SK-MEL-5 (cell line): ENCODE results near the gene KCNH5. TPM values are rescaled to one million over a fixed set of nuclear protein-coding genes. Genes with fewer than 3 reads are reported as not detected.

Experiments used
- DNase-seq: peaks from one replicate; pipeline ENCODE4 v3.0.0-alpha.2; 2016; ENCODE audit warnings: low read depth, low spot score
- in situ Hi-C: cut with HindIII; loops from 2 replicates; pipeline ENCODE4 v1.10.0; 2016; ENCODE audit warnings: low sequenced_read_pairs, high pct_unique_total_duplicates, low pct_unique_long_range_greater_than_20kb
- total RNA-seq: library from RNA; depleted of rRNA; stranded (reverse); fragments of >200 nt; shearing (Covaris generic); gene quantifications from 2 replicates; pipeline ENCODE4 v1.2.3, GENCODE V29; 2014

The KCNH5 gene
- total RNA-seq, 1 experiment from 2014 or later: 1.9 TPM

DNA sequence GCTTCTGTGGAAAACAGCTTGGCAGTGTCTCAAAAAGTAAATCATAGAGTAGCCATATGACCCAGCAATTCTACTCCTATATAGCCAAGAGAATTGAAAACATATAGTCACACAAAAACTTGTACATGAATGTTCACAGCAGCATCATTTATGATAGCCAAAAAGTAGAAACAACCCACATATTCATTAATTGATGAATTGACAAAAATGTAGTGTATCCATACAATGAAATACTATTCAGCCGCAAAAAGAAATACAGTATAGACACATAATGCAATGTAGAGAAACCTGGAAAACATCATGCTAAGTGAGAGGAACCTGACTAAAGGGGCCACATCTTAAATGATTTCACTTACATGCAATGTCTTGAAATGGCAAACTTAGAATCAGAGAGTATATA is 326.6 kb downstream of the KCNH5 start:
- DNase-seq: no peak
- in situ Hi-C loops: no loop called here

GRCh38 chr14:62711351-62712023 is 333.8 kb downstream of the KCNH5 start:
- in situ Hi-C loops: no loop called here
- no peak for DNase-seq

DNA sequence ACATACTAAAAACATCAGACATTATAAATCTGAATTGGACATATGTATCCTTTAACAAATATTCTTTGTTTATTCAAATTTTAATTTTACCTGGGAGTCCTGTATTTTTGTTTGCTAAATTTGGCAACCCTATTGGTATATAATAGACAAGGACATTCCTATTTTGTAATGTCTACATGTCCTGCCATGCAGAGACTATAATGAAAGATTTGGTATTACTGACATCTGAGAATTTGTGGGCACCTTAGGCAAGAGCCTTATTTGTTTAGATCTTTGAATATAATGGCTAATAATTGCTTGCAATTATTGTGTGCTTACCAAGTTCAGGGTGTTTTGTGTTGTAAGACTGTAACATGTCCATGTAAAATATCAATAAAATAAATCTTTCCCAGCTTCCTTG is 334.4 kb downstream of the KCNH5 start:
- in situ Hi-C loops: no loop called here

GRCh38 chr14:62709773-62710172 is 335.5 kb downstream of the KCNH5 start:
- no peak for DNase-seq
- in situ Hi-C loops: no loop called here

More for the DNA sequence above, 334.4 kb downstream of the KCNH5 start:
- DNase-seq: no peak

DNA sequence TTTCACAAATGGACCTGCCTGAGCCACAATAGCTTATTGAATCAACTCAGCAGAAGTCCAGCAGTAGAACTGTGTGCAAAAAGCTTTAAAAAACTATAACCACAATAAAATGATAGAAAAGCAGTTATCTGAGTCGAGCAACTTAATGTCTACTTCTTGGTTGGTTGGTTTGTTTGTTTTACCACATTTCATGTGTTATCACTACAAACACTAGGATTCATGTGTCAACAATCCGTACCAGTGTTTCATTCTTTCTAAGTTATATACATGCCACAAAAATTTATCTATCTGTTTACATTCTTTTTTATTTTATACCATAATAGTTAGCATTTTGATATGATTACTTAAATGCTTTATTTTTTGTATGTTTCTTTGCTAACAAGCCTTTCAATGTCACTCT is 339.0 kb downstream of the KCNH5 start:
- no peak for DNase-seq
- in situ Hi-C loops: no loop called here

DNA sequence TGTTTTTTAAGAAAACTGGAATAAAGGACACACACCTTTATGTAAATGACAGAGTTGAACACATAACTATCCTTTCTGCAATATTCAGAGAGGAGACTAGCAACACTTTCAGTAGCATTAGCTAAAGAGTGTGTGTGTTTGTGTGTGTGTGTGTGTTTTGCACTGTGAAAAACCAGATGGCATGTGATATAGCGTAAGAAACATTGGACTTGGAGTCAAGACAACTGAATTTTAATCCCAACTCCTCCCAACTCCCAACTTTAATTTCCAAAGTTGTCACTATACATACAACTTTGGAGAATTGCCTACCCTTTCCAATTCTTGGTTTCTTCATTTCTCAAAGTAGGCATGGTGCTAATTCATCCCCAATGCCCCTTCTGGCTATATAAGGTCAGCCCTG is 347.8 kb downstream of the KCNH5 start:
- DNase-seq: no peak
- in situ Hi-C loops: no loop called here

DNA sequence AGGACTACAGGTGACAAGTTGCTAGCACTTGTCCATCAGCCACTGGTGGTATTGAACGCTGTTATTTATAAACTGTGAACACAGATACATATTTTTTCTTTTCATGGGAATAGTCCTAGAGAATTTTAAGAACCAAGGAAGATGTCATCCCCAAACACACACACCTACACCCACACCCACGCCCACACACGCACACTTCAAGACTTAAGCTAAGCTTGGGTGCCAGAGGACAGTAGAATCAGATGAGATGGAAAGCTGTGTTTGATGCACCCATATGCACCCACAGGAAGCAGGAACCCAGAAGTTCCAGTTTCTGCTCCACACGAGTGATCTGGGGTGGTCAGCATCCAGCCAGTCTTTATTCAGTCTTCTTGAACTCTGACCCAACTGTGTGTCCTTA is 348.3 kb downstream of the KCNH5 start:
- in situ Hi-C loops: no loop called here
- no peak for DNase-seq

DNA sequence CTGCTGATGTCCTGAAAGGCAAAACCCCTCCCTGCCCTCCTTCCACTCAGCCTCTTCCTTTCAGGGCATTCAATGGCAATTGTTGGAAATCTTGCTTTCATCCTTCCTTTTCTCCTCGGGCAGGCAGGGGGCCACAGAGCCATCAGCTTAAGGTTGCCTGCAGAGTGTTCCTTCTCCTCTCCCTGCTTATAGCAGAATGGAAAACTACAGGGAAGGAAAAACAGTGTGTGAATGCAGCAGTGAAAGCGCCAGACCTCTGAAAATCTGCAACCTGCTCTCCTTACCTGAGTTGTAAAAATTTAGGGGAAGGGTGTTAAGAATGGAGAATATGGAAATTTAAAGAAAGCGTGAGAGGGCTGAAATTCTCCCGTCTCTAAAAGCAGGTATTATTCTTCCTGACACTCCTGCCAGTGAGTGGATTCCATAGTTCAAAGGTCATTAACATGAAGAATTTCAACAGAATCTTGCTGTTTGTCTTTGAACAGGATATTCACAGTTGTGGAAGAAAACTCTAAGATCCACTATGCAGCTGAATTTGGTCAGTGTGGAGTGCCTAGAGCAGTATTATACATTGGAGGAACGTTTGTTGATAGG is 348.8 kb downstream of the KCNH5 start:
- no peak for DNase-seq

DNA sequence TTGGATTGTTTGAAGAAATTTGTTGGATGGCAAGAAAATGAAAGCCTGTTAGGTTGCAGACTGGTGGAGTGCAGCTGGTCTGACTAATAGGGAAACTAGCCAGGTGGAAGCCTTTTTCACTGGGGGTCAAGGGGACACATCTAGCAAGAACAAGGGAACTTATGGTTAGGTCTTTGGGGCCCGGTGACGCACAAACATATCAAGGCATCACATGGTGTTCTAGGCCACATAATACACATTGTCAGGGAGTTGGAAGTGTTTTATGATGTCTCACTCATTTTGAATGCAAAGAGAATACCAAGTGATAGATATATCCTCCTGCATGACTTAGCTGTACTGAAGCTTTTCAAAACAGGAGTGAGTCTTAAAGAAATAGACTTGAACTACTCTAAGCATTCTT is 351.2 kb downstream of the KCNH5 start:
- no peak for DNase-seq
- in situ Hi-C loops: no loop called here

More for the DNA sequence above, 348.8 kb downstream of the KCNH5 start:
- in situ Hi-C loops: no loop called here

GRCh38 chr14:62692490-62693106 is 352.7 kb downstream of the KCNH5 start:
- in situ Hi-C loops: no loop called here
- no peak for DNase-seq

GRCh38 chr14:62691647-62692489 is 353.4 kb downstream of the KCNH5 start:
- peak; percentile 13 for DNase-seq
- in situ Hi-C loops: no loop called here

DNA sequence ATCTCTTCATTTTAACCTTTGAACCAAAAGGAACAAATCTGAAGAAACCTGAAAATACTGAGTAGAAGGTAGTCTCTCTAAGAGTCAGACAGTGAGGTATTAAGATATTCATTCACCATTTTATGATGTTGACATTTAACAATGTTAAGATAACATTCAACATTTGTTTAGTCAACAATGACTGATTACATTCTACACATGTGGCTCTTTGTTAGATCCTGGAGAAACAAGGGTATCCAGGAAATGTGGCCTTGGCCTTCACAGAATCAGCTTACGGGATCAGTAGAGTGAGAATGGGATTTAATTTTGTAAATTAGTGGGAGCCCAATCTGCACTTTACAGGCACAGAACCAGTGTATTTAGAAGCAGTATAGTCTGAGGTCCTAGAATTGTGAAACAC is 355.5 kb downstream of the KCNH5 start:
- in situ Hi-C loops: no loop called here
- no peak for DNase-seq

GRCh38 chr14:62687818-62688217 is 357.4 kb downstream of the KCNH5 start:
- in situ Hi-C loops: no loop called here
- DNase-seq: no peak

DNA sequence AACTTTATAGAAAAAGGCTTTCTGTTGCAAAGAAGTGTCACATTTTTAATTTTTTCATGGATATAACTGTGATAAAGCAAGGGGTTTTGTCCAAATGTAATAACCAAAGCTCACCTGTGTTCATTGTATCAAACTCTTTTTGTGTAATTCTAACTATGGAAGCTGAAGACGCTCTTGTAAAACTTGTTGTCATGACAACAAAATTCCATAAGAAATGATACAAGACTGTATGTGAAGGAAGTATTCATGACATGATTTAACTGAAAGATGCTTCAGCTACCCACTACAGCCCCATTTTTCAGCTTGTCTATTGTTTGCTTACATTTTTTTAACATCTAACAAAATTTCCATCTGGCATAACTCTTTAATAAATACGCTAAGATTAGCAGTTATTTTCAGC is 360.9 kb downstream of the KCNH5 start:
- DNase-seq: no peak

DNA sequence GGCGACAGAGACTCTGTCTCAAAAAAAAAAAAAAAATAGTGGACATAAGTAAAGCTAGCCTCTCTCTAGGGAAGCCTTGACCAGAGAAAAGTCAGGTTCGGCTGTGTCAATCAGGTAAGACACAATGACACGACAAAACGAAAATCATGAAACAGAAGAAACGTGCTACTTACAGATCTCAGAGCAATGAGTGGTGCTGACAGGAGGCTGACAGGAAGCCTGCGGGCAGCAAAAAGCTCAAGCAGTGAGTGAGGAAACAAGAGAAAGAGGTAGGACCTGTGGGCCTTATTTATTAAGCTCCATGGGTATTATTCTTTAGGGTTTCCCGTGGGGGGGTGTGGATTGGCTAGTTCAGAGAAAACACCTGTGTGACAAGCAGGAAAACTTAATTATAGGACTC is 363.1 kb downstream of the KCNH5 start:
- no peak for DNase-seq
- in situ Hi-C loops: no loop called here

More for the DNA sequence above, 360.9 kb downstream of the KCNH5 start:
- in situ Hi-C loops: no loop called here

DNA sequence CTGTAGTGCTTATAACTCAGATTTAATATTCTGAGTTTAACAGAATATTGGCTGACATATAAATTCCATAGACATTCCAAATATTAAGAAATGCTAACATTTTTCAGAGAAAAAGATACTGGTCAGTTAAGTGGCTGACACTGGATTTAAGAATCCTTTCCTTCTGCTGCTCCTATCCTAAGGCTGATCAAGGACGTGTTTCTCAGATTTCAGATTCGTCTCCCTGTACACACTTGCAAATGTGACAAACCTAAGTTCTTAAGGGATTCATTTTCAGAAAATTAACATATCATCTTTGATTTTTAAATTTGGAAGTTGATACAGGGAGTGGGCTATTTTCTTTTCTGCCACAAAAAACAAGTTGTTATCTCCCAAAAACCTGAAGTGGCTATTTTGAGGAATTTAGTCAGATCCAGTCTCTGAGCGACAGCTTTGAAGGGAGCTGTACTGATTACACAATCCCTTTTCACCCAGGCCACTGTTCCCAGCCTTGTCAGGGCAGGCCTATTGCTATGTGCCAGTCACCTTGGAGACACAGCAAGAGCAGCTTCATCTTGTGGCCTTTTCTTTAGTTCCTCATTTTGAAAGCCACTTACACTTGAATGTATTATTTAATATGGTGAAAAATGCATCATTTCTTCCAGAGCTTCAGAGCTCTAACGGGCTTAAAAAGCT is 370.6 kb downstream of the KCNH5 start:
- no peak for DNase-seq
- in situ Hi-C loops: no loop called here

DNA sequence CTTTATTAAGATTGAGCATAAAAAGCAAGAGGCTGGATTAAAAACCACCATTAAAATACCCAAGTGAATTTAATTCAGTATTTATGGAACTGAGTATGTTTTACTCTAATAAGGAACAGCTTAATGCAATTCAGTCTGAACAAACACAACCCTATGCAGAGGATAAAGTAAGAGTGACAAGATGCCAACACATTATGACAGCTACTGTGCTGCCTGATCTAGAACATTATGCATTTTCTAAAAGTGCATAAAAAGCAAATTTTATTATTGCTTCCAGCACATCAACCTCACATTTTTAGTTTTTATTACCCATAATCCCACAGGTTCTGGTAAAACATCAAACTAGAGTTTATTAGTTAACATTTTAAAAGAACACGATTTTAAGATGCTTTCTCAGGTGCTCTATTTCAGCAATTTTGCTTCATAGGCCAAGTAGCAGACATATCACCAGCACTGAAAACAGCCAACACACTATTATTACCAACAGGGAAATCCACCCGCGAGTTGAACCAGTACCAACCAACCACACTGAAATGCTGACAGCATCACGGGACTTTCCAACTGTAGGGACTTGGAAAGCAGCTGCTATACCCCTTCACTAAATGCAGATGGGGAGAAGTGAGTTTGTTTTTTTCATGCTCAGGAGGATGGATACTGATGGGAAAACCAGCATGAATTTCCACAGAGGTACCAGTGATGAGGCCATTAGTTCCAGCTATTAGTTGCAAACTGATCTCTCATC is 372.1 kb downstream of the KCNH5 start:
- DNase-seq: no peak
- in situ Hi-C loops: no loop called here
